Neuronal stem cell (in vitro differentiated cells): ENCODE measurements around the gene NAA20.
A peak's percentile ranks its signal among the peaks of the same experiment; 100 is the strongest.

Source experiments
- DNase-seq: peaks from one replicate; pipeline ENCODE4 v3.0.0-alpha.2; 2013; ENCODE audit warnings: low spot score
- H2AFZ ChIP-seq: one replicate; pipeline ENCODE4 v1.6.1; 2013; ENCODE audit warnings: mild to moderate bottlenecking, low read length, inconsistent platforms
- H2AK5ac ChIP-seq: 2 replicates; pipeline ENCODE4 v1.6.1; 2013; ENCODE audit warnings: low read depth, mild to moderate bottlenecking, inconsistent platforms, low read length, moderate library complexity, mixed read lengths
- H2BK120ac ChIP-seq: 2 replicates; pipeline ENCODE4 v1.6.1; 2013; ENCODE audit warnings: low read depth, mild to moderate bottlenecking, inconsistent platforms, low read length, moderate library complexity, mixed read lengths
- H2BK12ac ChIP-seq: one replicate; pipeline ENCODE4 v1.6.1; 2013; ENCODE audit warnings: low read length, inconsistent platforms
- H2BK15ac ChIP-seq: 2 replicates; pipeline ENCODE4 v1.6.1; 2013; ENCODE audit warnings: mild to moderate bottlenecking, low read length, inconsistent platforms, mixed read lengths
- H2BK5ac ChIP-seq: one replicate; pipeline ENCODE4 v1.6.1; 2013; ENCODE audit warnings: inconsistent platforms, mild to moderate bottlenecking, low read length, moderate library complexity
- H3K14ac ChIP-seq: one replicate; pipeline ENCODE4 v1.6.1; 2013; ENCODE audit warnings: low read length, inconsistent platforms
- H3K18ac ChIP-seq: 2 replicates; pipeline ENCODE4 v1.6.1; 2013; ENCODE audit warnings: low read length, inconsistent platforms
- H3K23ac ChIP-seq: 2 replicates; pipeline ENCODE4 v1.6.1; 2013; ENCODE audit warnings: low read depth, mild to moderate bottlenecking, mixed read lengths, low read length, inconsistent platforms; ENCODE audit not compliant: poor library complexity
- H3K27ac ChIP-seq: replicated peaks from 3 replicates; pipeline ENCODE4 v1.5.1; 2013; ENCODE audit warnings: low read length, inconsistent platforms
- H3K27me3 ChIP-seq, 3 experiments: 2 replicates each; pipeline ENCODE4 v1.6.1; 2013; ENCODE audit warnings: low read length in 3 of 3, mild to moderate bottlenecking in 2 of 3, inconsistent platforms in 1 of 3, low read depth in 1 of 3, mixed read lengths in 1 of 3, moderate library complexity in 1 of 3; ENCODE audit not compliant: control insufficient read depth in 3 of 3, insufficient read depth in 3 of 3
- H3K36me3 ChIP-seq, 2 donors: replicated peaks in 1 of 2; 2 replicates each; pipeline ENCODE4 v1.6.1; 2013; ENCODE audit warnings: low read length in 2 of 2; ENCODE audit not compliant: control insufficient read depth in 2 of 2, insufficient read depth in 2 of 2
- H3K4ac ChIP-seq: 2 replicates; pipeline ENCODE4 v1.6.1; 2013; ENCODE audit warnings: inconsistent platforms, mild to moderate bottlenecking, low read length, moderate library complexity
- H3K4me1 ChIP-seq, 2 donors: 1 replicate in 1 of 2; 2 replicates in 1 of 2; pipeline ENCODE4 v1.6.1; 2013; ENCODE audit warnings: low read length in 2 of 2, low read depth in 1 of 2; ENCODE audit not compliant: control insufficient read depth in 2 of 2, insufficient read depth in 1 of 2
- H3K4me2 ChIP-seq: one replicate; pipeline ENCODE4 v1.6.1; 2013; ENCODE audit warnings: mild to moderate bottlenecking, low read length, inconsistent platforms; ENCODE audit not compliant: insufficient read depth, poor library complexity, severe bottlenecking
- H3K4me3 ChIP-seq, 2 donors: 2 replicates each; pipeline ENCODE4 v1.5.1; 2013; ENCODE audit warnings: low read length in 2 of 2, mild to moderate bottlenecking in 2 of 2, inconsistent platforms in 1 of 2, moderate library complexity in 1 of 2
- H3K79me1 ChIP-seq: one replicate; pipeline ENCODE4 v1.6.1; 2013; ENCODE audit warnings: low read depth, mild to moderate bottlenecking, inconsistent platforms, low read length, moderate library complexity
- H3K9ac ChIP-seq: one replicate; pipeline ENCODE4 v1.6.1; 2013; ENCODE audit warnings: mild to moderate bottlenecking, low read depth, low read length, inconsistent platforms; ENCODE audit not compliant: poor library complexity
- H3K9me3 ChIP-seq, 2 donors: replicated peaks in 1 of 2; 2 replicates each; pipeline versions ENCODE3 to v1.6.1; 2013; ENCODE audit warnings: low read length in 2 of 2, mild to moderate bottlenecking in 2 of 2, inconsistent platforms in 1 of 2, low read depth in 1 of 2, mixed read lengths in 1 of 2, moderate library complexity in 1 of 2; ENCODE audit not compliant: control insufficient read depth in 2 of 2, insufficient read depth in 1 of 2
- H4K8ac ChIP-seq: one replicate; pipeline ENCODE4 v1.6.1; 2013; ENCODE audit warnings: low read depth, mild to moderate bottlenecking, inconsistent platforms, low read length, moderate library complexity
- H4K91ac ChIP-seq: one replicate; pipeline ENCODE4 v1.6.1; 2013; ENCODE audit warnings: low read length, low read depth, mild to moderate bottlenecking, inconsistent platforms; ENCODE audit not compliant: poor library complexity
- WGBS, 2 donors: extraction: QIAGEN DNeasy Blood & Tissue Kit; methylation state at CpG; one replicate each; pipeline ENCODE4 v1.1.7; 2013; ENCODE audit warnings: missing lambda C conversion rate in 2 of 2, mixed read lengths in 1 of 2; ENCODE audit not compliant: insufficient read length in 2 of 2, insufficient replicate concordance in 1 of 2; ENCODE audit errors: extremely low coverage in 2 of 2; 5-methylcytosine and 5-hydroxymethylcytosine counted together

Gene NAA20

GRCh38 chr20:19986419-19986818 is 30.7 kb upstream of the NAA20 start:
- WGBS, 2 donors: no CpG with 5 or more reads among the region's 6 CpGs
- H3K4me3 ChIP-seq: no peak overlapping the region
- no peak overlapping the region for H2BK15ac ChIP-seq
- H4K8ac ChIP-seq: no peak overlapping the region
- no peak overlapping the region for H2BK12ac ChIP-seq
- H3K4me2 ChIP-seq: no peak overlapping the region
- H2AFZ ChIP-seq: no peak overlapping the region
- H3K27ac ChIP-seq: no peak overlapping the region
- H3K4me1 ChIP-seq: peaks cover 6 to 9% of the 10 kb centered on the region in 2 donors
- H3K14ac ChIP-seq: no peak overlapping the region
- no peak overlapping the region for H4K91ac ChIP-seq
- no peak overlapping the region for H2BK120ac ChIP-seq
- no peaks in the 10 kb centered on the region for H3K27me3 ChIP-seq
- H3K79me1 ChIP-seq: no peaks in the 10 kb centered on the region
- H2AK5ac ChIP-seq: no peak overlapping the region
- H2BK5ac ChIP-seq: no peak overlapping the region
- no peak overlapping the region for H3K23ac ChIP-seq
- DNase-seq: no peak
- H3K36me3 ChIP-seq: no peaks in the 10 kb centered on the region
- no peak overlapping the region for H3K9ac ChIP-seq
- H3K18ac ChIP-seq: no peak overlapping the region
- H3K9me3 ChIP-seq: no peaks in the 10 kb centered on the region
- no peak overlapping the region for H3K4ac ChIP-seq

GRCh38 chr20:19987046-19987445 is 30.1 kb upstream of the NAA20 start:
- H3K4me1 ChIP-seq: peaks cover 6 to 10% of the 10 kb centered on the region in 2 donors
- no peaks in the 10 kb centered on the region for H3K36me3 ChIP-seq
- H2BK15ac ChIP-seq: no peak overlapping the region
- no peak overlapping the region for H3K18ac ChIP-seq
- no peak overlapping the region for H3K4me3 ChIP-seq
- DNase-seq: no peak
- no peak overlapping the region for H2BK12ac ChIP-seq
- no peak overlapping the region for H2BK120ac ChIP-seq
- H2AK5ac ChIP-seq: no peak overlapping the region
- H2BK5ac ChIP-seq: no peak overlapping the region
- H4K8ac ChIP-seq: no peak overlapping the region
- no peak overlapping the region for H3K14ac ChIP-seq
- no peak overlapping the region for H3K4me2 ChIP-seq
- no peak overlapping the region for H3K4ac ChIP-seq
- H4K91ac ChIP-seq: no peak overlapping the region
- H3K27ac ChIP-seq: no peak overlapping the region
- no peaks in the 10 kb centered on the region for H3K79me1 ChIP-seq
- no peak overlapping the region for H3K9ac ChIP-seq
- no peaks in the 10 kb centered on the region for H3K27me3 ChIP-seq
- no peak overlapping the region for H3K23ac ChIP-seq
- no peaks in the 10 kb centered on the region for H3K9me3 ChIP-seq
- H2AFZ ChIP-seq: no peak overlapping the region
- WGBS, 2 donors: no CpG with 5 or more reads among the region's 4 CpGs

- H3K4me1 ChIP-seq: peaks cover 17 to 19% of the 10 kb centered on the region in 2 donors
- H2AK5ac ChIP-seq: no peak overlapping the region
- no CpG with 5 or more reads among the region's 5 CpGs for WGBS, 2 donors
- H3K79me1 ChIP-seq: no peaks in the 10 kb centered on the region
- H3K4ac ChIP-seq: no peak overlapping the region
- no peak overlapping the region for H3K9ac ChIP-seq
- no peak overlapping the region for H2BK120ac ChIP-seq
- H3K27me3 ChIP-seq: no peaks in the 10 kb centered on the region
- H2BK12ac ChIP-seq: no peak overlapping the region
- H2AFZ ChIP-seq: no peak overlapping the region
- no peak overlapping the region for H3K23ac ChIP-seq
- no peak overlapping the region for H4K91ac ChIP-seq
- DNase-seq: no peak
- no peak overlapping the region for H3K27ac ChIP-seq
- no peaks in the 10 kb centered on the region for H3K9me3 ChIP-seq
- no peaks in the 10 kb centered on the region for H3K36me3 ChIP-seq
- no peak overlapping the region for H2BK5ac ChIP-seq
- H2BK15ac ChIP-seq: no peak overlapping the region
- H3K4me2 ChIP-seq: peak overlapping the region; percentile 22
- no peak overlapping the region for H3K4me3 ChIP-seq
- no peak overlapping the region for H4K8ac ChIP-seq
- no peak overlapping the region for H3K14ac ChIP-seq
- H3K18ac ChIP-seq: no peak overlapping the region
Measured at GRCh38 chr20:19990850-19991249, 26.3 kb upstream of the NAA20 start.

- no peak for DNase-seq
- Histone ChIP-seq H2BK15ac (no peak overlapping the region), H2BK120ac (no peak overlapping the region), H2BK12ac (no peak overlapping the region), H3K79me1 (no peaks in the 10 kb centered on the region), H3K9ac (no peak overlapping the region), H3K4me1 (peaks cover 17 to 19% of the 10 kb centered on the region in 2 donors), H2AK5ac (no peak overlapping the region), H3K18ac (no peak overlapping the region), H3K27ac (no peak overlapping the region), H3K14ac (no peak overlapping the region), H4K8ac (no peak overlapping the region), H4K91ac (no peak overlapping the region), H3K4me2 (no peak overlapping the region), H3K4ac (no peak overlapping the region), H3K4me3 (no peak overlapping the region), H2BK5ac (no peak overlapping the region), H2AFZ (no peak overlapping the region), H3K9me3 (no peaks in the 10 kb centered on the region), H3K23ac (no peak overlapping the region), H3K36me3 (no peaks in the 10 kb centered on the region), H3K27me3 (no peaks in the 10 kb centered on the region)
- no CpG with 5 or more reads among the region's 1 CpG for WGBS, 2 donors
Measured at GRCh38 chr20:19991308-19991707, 25.9 kb upstream of the NAA20 start.
